ENCODE data around the gene KCTD2. TPM values are rescaled to one million over a fixed set of nuclear protein-coding genes. Genes with fewer than 3 reads are reported as not detected.

The KCTD2 gene
- total RNA-seq, 4 donors from 2014 or later = 29.4 to 51.1 (median 41.8) TPM

DNA sequence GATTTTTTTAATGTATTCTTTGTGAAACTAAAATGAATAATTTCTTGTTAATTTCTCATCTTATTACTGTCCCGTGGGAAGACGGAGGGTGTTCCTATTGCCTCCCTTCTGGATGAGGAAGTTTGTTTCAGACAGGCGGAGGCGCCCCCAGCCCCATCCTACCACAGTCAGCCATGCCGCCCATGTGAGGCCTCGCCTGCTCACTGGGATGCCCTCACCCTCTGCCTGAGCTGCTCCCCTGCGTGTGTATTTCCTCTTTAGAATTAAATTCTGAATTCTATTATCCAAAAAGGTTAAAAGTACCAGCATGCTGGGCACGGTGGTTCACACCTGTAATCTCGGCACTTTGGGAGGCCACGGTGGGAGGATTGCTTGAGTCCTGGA, 14.0 kb downstream of the KCTD2 start:
- TF ChIP-seq POLR2A (IDR thresholded peaks at IDR 0.05) = no peak
- TF ChIP-seq, protein P1, sequence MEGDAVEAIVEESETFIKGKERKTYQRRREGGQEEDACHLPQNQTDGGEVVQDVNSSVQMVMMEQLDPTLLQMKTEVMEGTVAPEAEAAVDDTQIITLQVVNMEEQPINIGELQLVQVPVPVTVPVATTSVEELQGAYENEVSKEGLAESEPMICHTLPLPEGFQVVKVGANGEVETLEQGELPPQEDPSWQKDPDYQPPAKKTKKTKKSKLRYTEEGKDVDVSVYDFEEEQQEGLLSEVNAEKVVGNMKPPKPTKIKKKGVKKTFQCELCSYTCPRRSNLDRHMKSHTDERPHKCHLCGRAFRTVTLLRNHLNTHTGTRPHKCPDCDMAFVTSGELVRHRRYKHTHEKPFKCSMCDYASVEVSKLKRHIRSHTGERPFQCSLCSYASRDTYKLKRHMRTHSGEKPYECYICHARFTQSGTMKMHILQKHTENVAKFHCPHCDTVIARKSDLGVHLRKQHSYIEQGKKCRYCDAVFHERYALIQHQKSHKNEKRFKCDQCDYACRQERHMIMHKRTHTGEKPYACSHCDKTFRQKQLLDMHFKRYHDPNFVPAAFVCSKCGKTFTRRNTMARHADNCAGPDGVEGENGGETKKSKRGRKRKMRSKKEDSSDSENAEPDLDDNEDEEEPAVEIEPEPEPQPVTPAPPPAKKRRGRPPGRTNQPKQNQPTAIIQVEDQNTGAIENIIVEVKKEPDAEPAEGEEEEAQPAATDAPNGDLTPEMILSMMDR (IDR thresholded peaks at IDR 0.05 in 4 of 5, conservative IDR thresholded peaks at IDR 0.05 in 1 of 5) = no peak
- peak overlapping the region; percentile 73 to 91 (median 82) for H3K27ac ChIP-seq
- peaks cover 17 to 18% of the 10 kb centered on the region in 2 donors for H3K4me1 ChIP-seq
- ATAC-seq = no peak
- H3K27me3 ChIP-seq = no peaks in the 10 kb centered on the region
- DNase-seq = no peak
- in situ Hi-C loops (cut with MboI; ENCODE audit: low sequenced_read_pairs in 4 of 4) = no loop called here
- H3K36me3 ChIP-seq = peaks cover 0 to 47% of the 10 kb centered on the region in 2 donors
- H3K9me3 ChIP-seq = no peaks in the 10 kb centered on the region
- intact Hi-C loops (cut with DNase I; ENCODE audit: low total_unique reads) = loop anchor here (2.0 to 10.0 kb wide), 3 partner anchors 50 to 141 kb away; no protein-coding TSS in a partner anchor
- H3K4me3 ChIP-seq = no peak overlapping the region

DNA sequence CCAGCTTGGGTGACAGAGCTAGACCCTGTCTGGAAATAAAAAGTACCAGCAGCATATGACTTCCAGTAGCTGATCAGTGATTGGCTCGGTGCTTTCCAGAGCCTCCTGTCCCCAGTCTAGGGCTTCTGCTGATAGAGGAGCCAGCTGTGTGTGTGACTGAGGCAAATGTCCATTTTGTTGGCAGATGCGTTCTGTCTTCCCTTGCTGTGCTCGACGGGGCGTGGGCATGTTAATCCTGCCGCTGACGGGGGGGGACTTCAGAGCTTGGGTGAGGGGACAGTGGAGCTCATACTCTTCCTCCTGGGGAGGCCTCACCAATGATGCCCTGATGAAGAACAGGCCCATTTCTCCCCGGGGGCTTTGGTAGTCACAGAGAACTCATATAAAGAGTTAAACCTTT, 14.6 kb downstream of the KCTD2 start:
- in situ Hi-C loops (cut with MboI; ENCODE audit: low sequenced_read_pairs in 4 of 4) = no loop called here
- Histone ChIP-seq H3K27ac (no peak overlapping the region), H3K27me3 (no peaks in the 10 kb centered on the region), H3K4me1 (peaks cover 17 to 18% of the 10 kb centered on the region in 2 donors), H3K36me3 (peaks cover 0 to 47% of the 10 kb centered on the region in 2 donors), H3K9me3 (no peaks in the 10 kb centered on the region), H3K4me3 (no peak overlapping the region)
- DNase-seq (no peak), ATAC-seq (no peak)
- intact Hi-C loops (cut with DNase I; ENCODE audit: low total_unique reads) = loop anchor here (2.0 to 10.0 kb wide), 3 partner anchors 49 to 141 kb away; no protein-coding TSS in a partner anchor
- no peak for TF ChIP-seq POLR2A (IDR thresholded peaks at IDR 0.05)
- TF ChIP-seq, protein P1 (IDR thresholded peaks at IDR 0.05 in 4 of 5, conservative IDR thresholded peaks at IDR 0.05 in 1 of 5) = no peak

DNA sequence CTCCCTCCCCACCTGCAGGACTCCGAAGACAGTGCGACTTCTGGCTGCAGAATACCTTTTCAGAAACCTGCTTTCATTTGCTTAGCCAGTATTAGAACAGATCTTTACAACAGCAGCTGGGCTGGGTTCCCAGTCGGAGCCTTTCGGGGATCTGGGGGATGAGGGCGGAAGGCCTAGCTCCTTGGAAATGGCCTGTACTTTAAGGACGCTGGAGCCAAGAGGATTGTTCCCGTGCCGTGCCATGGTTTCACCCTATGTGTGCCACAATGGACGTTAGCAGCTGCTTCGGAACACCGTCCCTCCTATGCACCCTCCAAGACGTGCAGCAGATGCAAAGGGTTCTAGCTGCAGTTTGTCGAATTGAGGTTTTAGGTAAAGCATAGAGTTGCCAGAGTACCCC, 16.2 kb downstream of the KCTD2 start:
- Histone ChIP-seq H3K27ac (no peak overlapping the region), H3K4me1 (peaks cover 17 to 18% of the 10 kb centered on the region in 2 donors), H3K4me3 (no peak overlapping the region), H3K9me3 (no peaks in the 10 kb centered on the region), H3K36me3 (peaks cover 0 to 47% of the 10 kb centered on the region in 2 donors), H3K27me3 (no peaks in the 10 kb centered on the region)
- no peak for DNase-seq
- intact Hi-C loops (cut with DNase I; ENCODE audit: low total_unique reads) = loop anchor here (5.0 to 10.0 kb wide), 2 partner anchors 112 to 139 kb away; no protein-coding TSS in a partner anchor
- in situ Hi-C loops (cut with MboI; ENCODE audit: low sequenced_read_pairs in 4 of 4) = no loop called here
- no peak for TF ChIP-seq POLR2A (IDR thresholded peaks at IDR 0.05)
- TF ChIP-seq, protein P1 (IDR thresholded peaks at IDR 0.05 in 4 of 5, conservative IDR thresholded peaks at IDR 0.05 in 1 of 5) = no peak
- ATAC-seq = no peak

DNA sequence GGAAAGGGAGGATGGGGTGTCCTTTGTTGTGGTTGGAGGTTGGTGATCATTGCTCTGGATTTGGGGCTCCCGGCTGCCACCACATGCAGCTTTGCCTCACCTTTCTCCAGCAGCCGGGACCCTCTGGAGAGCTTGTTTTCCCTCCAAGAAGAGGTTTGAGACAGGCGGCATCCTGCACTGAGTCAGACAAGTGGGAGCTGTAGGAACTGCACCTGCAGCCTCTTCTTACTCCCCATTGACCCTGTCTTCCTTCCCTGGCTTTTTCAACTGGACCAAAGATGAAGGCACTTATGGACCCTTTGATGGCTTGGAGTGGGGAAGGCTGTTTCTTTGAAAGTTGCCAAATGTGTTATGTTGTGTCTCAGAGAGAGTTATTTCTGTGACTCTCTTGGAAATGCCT, 16.6 kb downstream of the KCTD2 start:
- no peak overlapping the region for H3K27ac ChIP-seq
- H3K4me1 ChIP-seq = peaks cover 17 to 18% of the 10 kb centered on the region in 2 donors
- H3K36me3 ChIP-seq = peaks cover 0 to 47% of the 10 kb centered on the region in 2 donors
- TF ChIP-seq, protein P1 (IDR thresholded peaks at IDR 0.05 in 4 of 5, conservative IDR thresholded peaks at IDR 0.05 in 1 of 5) = no peak
- no peak for TF ChIP-seq POLR2A (IDR thresholded peaks at IDR 0.05)
- H3K4me3 ChIP-seq = no peak overlapping the region
- intact Hi-C loops (cut with DNase I; ENCODE audit: low total_unique reads) = loop anchor here (5.0 to 10.0 kb wide), 2 partner anchors 111 to 139 kb away; no protein-coding TSS in a partner anchor
- H3K27me3 ChIP-seq = no peaks in the 10 kb centered on the region
- in situ Hi-C loops (cut with MboI; ENCODE audit: low sequenced_read_pairs in 4 of 4) = no loop called here
- ATAC-seq (no peak), DNase-seq (no peak)
- no peaks in the 10 kb centered on the region for H3K9me3 ChIP-seq

DNA sequence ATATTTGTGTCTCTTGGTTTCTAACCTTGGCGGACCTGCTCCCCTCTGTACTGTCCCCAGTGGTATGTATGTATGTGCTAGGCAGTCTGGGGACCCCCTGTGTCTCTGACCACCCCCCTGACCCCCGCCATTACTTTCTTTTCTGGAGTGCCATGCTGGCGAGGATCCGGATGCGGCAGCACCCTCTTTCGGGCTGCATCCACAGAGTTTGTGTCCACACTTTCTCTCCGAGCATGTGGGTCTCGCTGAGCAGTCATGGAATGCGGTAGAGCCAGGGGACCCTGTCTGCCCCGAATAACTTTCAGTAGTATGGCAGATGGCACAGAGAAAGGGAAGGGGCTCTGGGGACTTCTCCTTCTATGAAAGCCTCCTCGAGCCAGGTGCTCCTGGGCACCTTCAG, 17.0 kb downstream of the KCTD2 start:
- in situ Hi-C loops (cut with MboI; ENCODE audit: low sequenced_read_pairs in 4 of 4) (no loop called here), intact Hi-C loops (cut with DNase I; ENCODE audit: low total_unique reads) (loop anchor here (5.0 to 10.0 kb wide), 2 partner anchors 111 to 138 kb away; no protein-coding TSS in a partner anchor)

More for the DNA sequence above, 17.0 kb downstream of the KCTD2 start:
- peaks cover 0 to 47% of the 10 kb centered on the region in 2 donors for H3K36me3 ChIP-seq
- no peaks in the 10 kb centered on the region for H3K9me3 ChIP-seq
- no peak overlapping the region for H3K4me3 ChIP-seq
- H3K27me3 ChIP-seq = no peaks in the 10 kb centered on the region
- H3K4me1 ChIP-seq = peaks cover 16 to 18% of the 10 kb centered on the region in 2 donors
- no peak for ATAC-seq
- TF ChIP-seq POLR2A (IDR thresholded peaks at IDR 0.05) = no peak
- TF ChIP-seq, protein P1 (IDR thresholded peaks at IDR 0.05 in 4 of 5, conservative IDR thresholded peaks at IDR 0.05 in 1 of 5) = no peak
- no peak overlapping the region for H3K27ac ChIP-seq
- DNase-seq = no peak
